LNCaP clone FGC (cell line): ENCODE results near the gene EXOSC2.

Experiments
- DNase-seq: peaks from one replicate; pipeline ENCODE4 v3.0.0-alpha.2; 2011; ENCODE audit warnings: low read depth
- H3K4me3 ChIP-seq: 2 replicates; pipeline ENCODE4 v1.5.1; 2011; ENCODE audit warnings: mild to moderate bottlenecking, low read depth, low read length, control low read depth
- CTCF ChIP-seq: IDR thresholded peaks from 2 replicates; pipeline ENCODE4 v1.5.1; 2012; ENCODE audit warnings: mild to moderate bottlenecking; ENCODE audit not compliant: control insufficient read depth, insufficient read depth; ENCODE audit errors: extremely low read depth

EXOSC2 gene

GRCh38 chr9:130741831-130742449 is 48.4 kb downstream of the EXOSC2 start:
- no peak overlapping the region for H3K4me3 ChIP-seq
- no peak for DNase-seq
- no peak for TF ChIP-seq CTCF

- DNase-seq, result no peak
- TF ChIP-seq CTCF, result no peak
- H3K4me3 ChIP-seq, result no peak overlapping the region
Measured at GRCh38 chr9:130743656-130744055, 50.1 kb downstream of the EXOSC2 start.

GRCh38 chr9:130745210-130745800 is 51.7 kb downstream of the EXOSC2 start:
- DNase-seq, result no peak
- H3K4me3 ChIP-seq, result no peak overlapping the region
- TF ChIP-seq CTCF, result no peak

GRCh38 chr9:130745829-130746228 is 52.2 kb downstream of the EXOSC2 start:
- no peak for TF ChIP-seq CTCF
- H3K4me3 ChIP-seq, result no peak overlapping the region

GRCh38 chr9:130746434-130747212 is 53.0 kb downstream of the EXOSC2 start:
- no peak for DNase-seq
- H3K4me3 ChIP-seq, result no peak overlapping the region
- no peak for TF ChIP-seq CTCF

More at GRCh38 chr9:130745829-130746228, 52.2 kb downstream of the EXOSC2 start:
- DNase-seq, result no peak

GRCh38 chr9:130751631-130752355 is 58.2 kb downstream of the EXOSC2 start:
- TF ChIP-seq CTCF, result no peak
- H3K4me3 ChIP-seq, result no peak overlapping the region
- DNase-seq, result no peak
